Fibroblast of villous mesenchyme (primary cell): Measurements from ENCODE around the gene RANBP3. TPM values are rescaled to one million over a fixed set of nuclear protein-coding genes. Genes with fewer than 3 reads are reported as not detected.

Source experiments
- DNase-seq: peaks from one replicate; pipeline ENCODE4 v3.0.0-alpha.2; 2010; ENCODE audit warnings: low read depth
- H3K4me3 ChIP-seq: 2 replicates; pipeline ENCODE4 v1.5.1; 2011; ENCODE audit warnings: low read depth, mild to moderate bottlenecking, low read length
- total RNA-seq: library from RNA; depleted of rRNA; stranded (reverse); fragments of >200 nt; gene quantifications from 2 replicates; pipeline ENCODE4 v1.2.3, GENCODE V29; 2012
- TF ChIP-seq, protein P1 (sequence below): IDR thresholded peaks from 2 replicates; pipeline ENCODE4 v1.5.1; 2012; ENCODE audit warnings: low read depth, mild to moderate bottlenecking, low read length; ENCODE audit not compliant: insufficient read depth

The RANBP3 gene
- total RNA-seq, 1 donor, result 45.8 TPM

- TF ChIP-seq, protein P1, sequence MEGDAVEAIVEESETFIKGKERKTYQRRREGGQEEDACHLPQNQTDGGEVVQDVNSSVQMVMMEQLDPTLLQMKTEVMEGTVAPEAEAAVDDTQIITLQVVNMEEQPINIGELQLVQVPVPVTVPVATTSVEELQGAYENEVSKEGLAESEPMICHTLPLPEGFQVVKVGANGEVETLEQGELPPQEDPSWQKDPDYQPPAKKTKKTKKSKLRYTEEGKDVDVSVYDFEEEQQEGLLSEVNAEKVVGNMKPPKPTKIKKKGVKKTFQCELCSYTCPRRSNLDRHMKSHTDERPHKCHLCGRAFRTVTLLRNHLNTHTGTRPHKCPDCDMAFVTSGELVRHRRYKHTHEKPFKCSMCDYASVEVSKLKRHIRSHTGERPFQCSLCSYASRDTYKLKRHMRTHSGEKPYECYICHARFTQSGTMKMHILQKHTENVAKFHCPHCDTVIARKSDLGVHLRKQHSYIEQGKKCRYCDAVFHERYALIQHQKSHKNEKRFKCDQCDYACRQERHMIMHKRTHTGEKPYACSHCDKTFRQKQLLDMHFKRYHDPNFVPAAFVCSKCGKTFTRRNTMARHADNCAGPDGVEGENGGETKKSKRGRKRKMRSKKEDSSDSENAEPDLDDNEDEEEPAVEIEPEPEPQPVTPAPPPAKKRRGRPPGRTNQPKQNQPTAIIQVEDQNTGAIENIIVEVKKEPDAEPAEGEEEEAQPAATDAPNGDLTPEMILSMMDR, result no peak
- no peak for DNase-seq
- no peak overlapping the region for H3K4me3 ChIP-seq
Measured at GRCh38 chr19:5943045-5943444, 34.9 kb downstream of the RANBP3 start.

DNA sequence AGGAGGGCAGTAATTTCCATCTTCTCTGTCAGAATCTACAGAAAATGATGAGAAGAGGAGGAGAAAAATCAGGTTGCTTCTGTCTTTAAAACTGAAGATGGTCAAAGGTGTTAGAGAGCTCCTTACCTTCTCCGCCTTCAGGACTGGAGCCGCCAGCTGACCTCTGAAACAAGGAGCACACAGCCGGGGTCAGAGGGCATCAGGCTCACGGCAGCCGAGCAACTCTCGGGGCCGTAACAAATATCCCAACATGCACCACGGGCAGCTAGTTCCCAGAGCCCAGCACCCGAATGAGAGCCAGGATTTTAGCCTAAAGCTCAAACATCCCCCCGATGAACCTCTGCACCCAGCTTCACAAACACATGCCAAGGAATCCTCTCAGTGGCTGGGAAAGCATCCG, 36.3 kb downstream of the RANBP3 start:
- DNase-seq, result no peak
- H3K4me3 ChIP-seq, result no peak overlapping the region
- TF ChIP-seq, protein P1, result no peak

- DNase-seq, result no peak
- no peak overlapping the region for H3K4me3 ChIP-seq
- TF ChIP-seq, protein P1, result no peak
Measured at GRCh38 chr19:5940260-5941208, 37.4 kb downstream of the RANBP3 start.

GRCh38 chr19:5937550-5937949, 40.4 kb downstream of the RANBP3 start:
- no peak overlapping the region for H3K4me3 ChIP-seq
- DNase-seq, result no peak
- TF ChIP-seq, protein P1, result no peak

GRCh38 chr19:5936292-5936592, 41.7 kb downstream of the RANBP3 start:
- TF ChIP-seq, protein P1, result no peak
- no peak overlapping the region for H3K4me3 ChIP-seq
- no peak for DNase-seq

- TF ChIP-seq, protein P1, result no peak
- DNase-seq, result no peak
- no peak overlapping the region for H3K4me3 ChIP-seq
Measured at GRCh38 chr19:5935473-5936291, 42.3 kb downstream of the RANBP3 start.
